GM18507 (cell line): Measurements from ENCODE around the gene RNF123.
"Not testable (repeated sequence)": the region's sequence is repeated elsewhere in the genome, so short reads cannot be mapped to it uniquely, and the experiment has no call there.

ENCODE experiments used
- DNase-seq: peaks from one replicate; pipeline ENCODE4 v3.0.0; 2011; ENCODE audit warnings: low read depth; ENCODE audit not compliant: insufficient read length; ENCODE audit errors: extremely low spot score
- FAIRE-seq: peaks from 2 replicates; lab custom pipeline; 2011; peaks lifted over from hg19 to GRCh38; lab: Jason Lieb, UNC

Gene RNF123

GRCh38 chr3:49729966-49730609, 40.7 kb downstream of the RNF123 start:
- FAIRE-seq (no peak), DNase-seq (no peak)

GRCh38 chr3:49732597-49732996, 43.2 kb downstream of the RNF123 start:
- no peak for FAIRE-seq
- no peak for DNase-seq

- DNase-seq (no peak), FAIRE-seq (no peak)
These were observed 44.2 kb downstream of the RNF123 start for GRCh38 chr3:49733551-49733950.

GRCh38 chr3:49734752-49735151, 45.4 kb downstream of the RNF123 start:
- DNase-seq, result no peak
- no peak for FAIRE-seq

- FAIRE-seq, result no peak
- no peak for DNase-seq
These were observed 48.8 kb downstream of the RNF123 start for GRCh38 chr3:49738067-49738713.

- FAIRE-seq, result no peak
- DNase-seq, result no peak
These were observed 51.1 kb downstream of the RNF123 start for GRCh38 chr3:49740427-49740826.

GRCh38 chr3:49745986-49746385, 56.6 kb downstream of the RNF123 start:
- FAIRE-seq (no peak), DNase-seq (no peak)

GRCh38 chr3:49747792-49748480, 58.6 kb downstream of the RNF123 start:
- DNase-seq (no peak), FAIRE-seq (no peak)

GRCh38 chr3:49748874-49749273, 59.5 kb downstream of the RNF123 start:
- DNase-seq, FAIRE-seq: not testable (repeated sequence)

- no peak for FAIRE-seq
- no peak for DNase-seq
These were observed 60.7 kb downstream of the RNF123 start for GRCh38 chr3:49750056-49750455.

GRCh38 chr3:49751501-49751900, 62.1 kb downstream of the RNF123 start:
- no peak for DNase-seq
- no peak for FAIRE-seq

- DNase-seq (no peak), FAIRE-seq (no peak)
These were observed 65.2 kb downstream of the RNF123 start for GRCh38 chr3:49754536-49754935.

- DNase-seq (no peak), FAIRE-seq (no peak)
These were observed 66.7 kb downstream of the RNF123 start for GRCh38 chr3:49756036-49756435.

- no peak for DNase-seq
- FAIRE-seq, result no peak
These were observed 67.8 kb downstream of the RNF123 start for GRCh38 chr3:49757197-49757596.

- DNase-seq (no peak), FAIRE-seq (no peak)
These were observed 69.9 kb downstream of the RNF123 start for GRCh38 chr3:49759226-49759625.

- no peak for DNase-seq
- FAIRE-seq, result no peak
These were observed 72.3 kb downstream of the RNF123 start for GRCh38 chr3:49761661-49762060.

- FAIRE-seq, result no peak
- no peak for DNase-seq
These were observed 74.6 kb downstream of the RNF123 start for GRCh38 chr3:49763981-49764380.

GRCh38 chr3:49769286-49769915, 80.0 kb downstream of the RNF123 start:
- FAIRE-seq (no peak), DNase-seq (no peak)

GRCh38 chr3:49769926-49770325, 80.6 kb downstream of the RNF123 start:
- no peak for FAIRE-seq
- no peak for DNase-seq
